ENCODE measurements around the gene KNDC1. TPM values are rescaled to one million over a fixed set of nuclear protein-coding genes. Genes with fewer than 3 reads are reported as not detected.

Gene KNDC1
- total and polyA plus RNA-seq, 12 donors: 1.0 to 93.4 (median 39.0) TPM

- Histone ChIP-seq H3K9me3 (replicated peaks in 1 of 3) (no peaks in the 10 kb centered on the region), H3K4me3 (no peak overlapping the region), H3K4me1 (replicated peaks in 1 of 2) (peaks cover 0 to 22% of the 10 kb centered on the region in 2 donors), H3K36me3 (replicated peaks in 1 of 2) (no peaks in the 10 kb centered on the region), H3K27ac (no peak overlapping the region), H3K27me3 (no peaks in the 10 kb centered on the region)
- no peak for DNase-seq
- intact Hi-C loops (cut with DNase I): no loop called here
- 86 to 89% (median 88%) methylated on average over 12 to 27 of the region's 28 CpGs; no CpG with 5 or more reads in 1 of the 4 donors for WGBS, 4 donors
- no peak for TF ChIP-seq POLR2A (IDR thresholded peaks at IDR 0.05)
- TF ChIP-seq, protein P1, sequence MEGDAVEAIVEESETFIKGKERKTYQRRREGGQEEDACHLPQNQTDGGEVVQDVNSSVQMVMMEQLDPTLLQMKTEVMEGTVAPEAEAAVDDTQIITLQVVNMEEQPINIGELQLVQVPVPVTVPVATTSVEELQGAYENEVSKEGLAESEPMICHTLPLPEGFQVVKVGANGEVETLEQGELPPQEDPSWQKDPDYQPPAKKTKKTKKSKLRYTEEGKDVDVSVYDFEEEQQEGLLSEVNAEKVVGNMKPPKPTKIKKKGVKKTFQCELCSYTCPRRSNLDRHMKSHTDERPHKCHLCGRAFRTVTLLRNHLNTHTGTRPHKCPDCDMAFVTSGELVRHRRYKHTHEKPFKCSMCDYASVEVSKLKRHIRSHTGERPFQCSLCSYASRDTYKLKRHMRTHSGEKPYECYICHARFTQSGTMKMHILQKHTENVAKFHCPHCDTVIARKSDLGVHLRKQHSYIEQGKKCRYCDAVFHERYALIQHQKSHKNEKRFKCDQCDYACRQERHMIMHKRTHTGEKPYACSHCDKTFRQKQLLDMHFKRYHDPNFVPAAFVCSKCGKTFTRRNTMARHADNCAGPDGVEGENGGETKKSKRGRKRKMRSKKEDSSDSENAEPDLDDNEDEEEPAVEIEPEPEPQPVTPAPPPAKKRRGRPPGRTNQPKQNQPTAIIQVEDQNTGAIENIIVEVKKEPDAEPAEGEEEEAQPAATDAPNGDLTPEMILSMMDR (IDR thresholded peaks at IDR 0.05): no peak
These were observed 113.6 kb downstream of the KNDC1 start for GRCh38 chr10:133273534-133274143.

DNA sequence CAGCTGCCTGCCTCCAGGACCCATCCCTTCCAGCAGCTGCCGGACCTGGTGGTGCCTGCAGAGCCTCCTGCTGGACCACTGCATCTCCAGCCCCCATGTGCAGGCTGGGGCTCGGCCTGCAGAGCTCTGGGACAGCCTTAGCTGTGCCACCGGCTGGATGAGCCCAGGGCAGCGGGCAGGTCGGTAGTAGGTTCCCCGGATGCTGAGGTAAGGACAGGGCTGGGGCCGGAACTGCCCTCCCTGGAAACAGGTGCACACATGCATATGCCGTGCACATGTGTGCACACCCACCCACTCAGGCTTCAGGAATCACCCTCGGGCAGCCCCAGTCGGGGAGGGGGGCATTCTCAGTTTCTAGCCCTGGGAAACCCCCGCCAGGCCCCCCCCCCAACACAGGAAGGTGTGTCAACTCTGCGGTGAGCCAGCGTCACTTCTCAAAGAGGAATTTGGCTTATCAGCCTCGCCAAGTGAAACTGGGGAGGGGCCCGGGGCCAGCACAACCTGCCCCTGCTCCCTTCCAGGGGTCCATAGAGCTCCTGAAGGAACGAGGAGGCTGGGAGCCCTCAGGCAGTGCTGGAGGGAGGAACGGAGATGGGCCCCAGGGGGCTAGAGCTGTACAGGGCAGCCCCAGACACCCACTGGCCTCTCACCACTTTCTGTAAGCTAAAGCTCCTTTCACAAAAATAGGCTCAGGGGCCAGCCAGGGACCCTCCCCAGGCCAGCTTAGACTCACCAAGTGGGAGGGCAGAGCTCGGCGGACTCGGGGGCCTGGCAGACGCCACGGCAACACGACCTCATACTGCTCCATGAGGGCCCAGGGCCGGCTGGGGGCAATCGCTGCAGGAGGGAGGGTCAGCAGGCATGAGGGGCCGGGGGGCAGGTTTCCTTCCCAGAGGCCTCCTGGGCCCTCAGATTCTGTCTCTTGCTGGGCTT, 115.0 kb downstream of the KNDC1 start:
- intact Hi-C loops (cut with DNase I): no loop called here
- peaks cover 0 to 26% of the 10 kb centered on the region in 2 donors for H3K4me1 ChIP-seq (replicated peaks in 1 of 2)

GRCh38 chr10:133275684-133276092, 115.7 kb downstream of the KNDC1 start:
- peaks cover 0 to 26% of the 10 kb centered on the region in 2 donors for H3K4me1 ChIP-seq (replicated peaks in 1 of 2)
- TF ChIP-seq, protein P1 (IDR thresholded peaks at IDR 0.05): no peak
- no peak for TF ChIP-seq POLR2A (IDR thresholded peaks at IDR 0.05)
- H3K9me3 ChIP-seq (replicated peaks in 1 of 3): no peaks in the 10 kb centered on the region
- no peak for DNase-seq
- 38 to 60% (median 43%) methylated on average over 2 to 12 of the region's 12 CpGs for WGBS, 4 donors
- H3K27ac ChIP-seq: no peak overlapping the region
- no peaks in the 10 kb centered on the region for H3K27me3 ChIP-seq
- intact Hi-C loops (cut with DNase I): no loop called here
- no peak overlapping the region for H3K4me3 ChIP-seq
- peaks cover 0 to 12% of the 10 kb centered on the region in 2 donors for H3K36me3 ChIP-seq (replicated peaks in 1 of 2)

More for the DNA sequence above, 115.0 kb downstream of the KNDC1 start:
- H3K27ac ChIP-seq: no peak overlapping the region
- H3K27me3 ChIP-seq: no peaks in the 10 kb centered on the region
- DNase-seq: no peak
- H3K9me3 ChIP-seq (replicated peaks in 1 of 3): no peaks in the 10 kb centered on the region
- no peak for TF ChIP-seq POLR2A (IDR thresholded peaks at IDR 0.05)
- TF ChIP-seq, protein P1 (IDR thresholded peaks at IDR 0.05): no peak
- H3K36me3 ChIP-seq (replicated peaks in 1 of 2): peaks cover 0 to 11% of the 10 kb centered on the region in 2 donors
- no peak overlapping the region for H3K4me3 ChIP-seq
- WGBS, 4 donors: 44 to 57% (median 53%) methylated on average over 13 to 26 of the region's 26 CpGs

MicroRNAs within 50 kb of the gene (microRNA counts, 767-probe panel; counts per million panel counts)
- 0 counts per million in 2 donors for microRNA hsa-miR-202-3p

Small RNAs within 50 kb of the gene (microRNA-seq; reads per million reads assigned to microRNA genes)
- 980 to 3,193 (median 1,463) reads per million in 3 donors for gene MIR202

Other genes with a start within 250 kb of the KNDC1 start
- gene CFAP46, start 217.6 kb upstream of the KNDC1 start, total RNA-seq: 1 to 10 TPM in 3 of 9 donors, under 1 TPM in 3, not detected in 3; 0.15 to 2.4 (median 1.0) TPM
- gene CFAP46, start 217.6 kb upstream of the KNDC1 start, polyA plus RNA-seq: 1 to 10 TPM in 2 of 3 donors, under 1 TPM in 1; 0.73 to 5.5 (median 1.1) TPM
- gene ADGRA1, start 72.3 kb upstream of the KNDC1 start, total RNA-seq: 1 to 10 TPM in 3 of 9 donors, under 1 TPM in 4, not detected in 2; 0.06 to 6.8 (median 0.33) TPM
- 1 to 10 TPM; 2.2 to 8.2 (median 4.5) TPM for gene ADGRA1, start 72.3 kb upstream of the KNDC1 start, polyA plus RNA-seq
- under 1 TPM in 1 of 9 donors, not detected in 8; 0.19 TPM for gene UTF1, start 70.0 kb downstream of the KNDC1 start, total RNA-seq
- under 1 TPM in 1 of 3 donors, not detected in 2; 0.24 TPM for gene UTF1, start 70.0 kb downstream of the KNDC1 start, polyA plus RNA-seq
- gene VENTX, start 77.6 kb downstream of the KNDC1 start, total RNA-seq: 1 to 10 TPM in 6 of 9 donors, under 1 TPM in 3; 0.06 to 3.0 (median 1.3) TPM
- 1 to 10 TPM in 2 of 3 donors, under 1 TPM in 1; 0.26 to 4.4 (median 1.7) TPM for gene VENTX, start 77.6 kb downstream of the KNDC1 start, polyA plus RNA-seq
- gene ADAM8, start 116.6 kb downstream of the KNDC1 start, total RNA-seq: 1 to 10 TPM in 8 of 9 donors, under 1 TPM in 1; 0.61 to 5.3 (median 3.4) TPM
- gene ADAM8, start 116.6 kb downstream of the KNDC1 start, polyA plus RNA-seq: 1 to 10 TPM in 2 of 3 donors, under 1 TPM in 1; 0.66 to 7.7 (median 5.2) TPM
- 10 to 100 TPM; 30.9 to 77.8 (median 61.1) TPM for gene TUBGCP2, start 148.7 kb downstream of the KNDC1 start, total RNA-seq
- gene TUBGCP2, start 148.7 kb downstream of the KNDC1 start, polyA plus RNA-seq: 100 to 1,000 TPM in 2 of 3 donors, 10 to 100 TPM in 1; 54.1 to 234 (median 145) TPM
- 10 to 100 TPM; 19.6 to 45.4 (median 38.3) TPM for gene ZNF511, start 148.7 kb downstream of the KNDC1 start, total RNA-seq
- 100 to 1,000 TPM in 2 of 3 donors, 10 to 100 TPM in 1; 20.0 to 146 (median 102) TPM for gene ZNF511, start 148.7 kb downstream of the KNDC1 start, polyA plus RNA-seq
- gene CALY, start 176.7 kb downstream of the KNDC1 start, total RNA-seq: 10 to 100 TPM in 2 of 9 donors, 1 to 10 TPM in 2, under 1 TPM in 1, not detected in 4; 0.55 to 21.5 (median 7.0) TPM
- gene CALY, start 176.7 kb downstream of the KNDC1 start, polyA plus RNA-seq: 10 to 100 TPM in 2 of 3 donors, 1 to 10 TPM in 1; 6.0 to 30.7 (median 18.3) TPM
- under 1 TPM in 1 of 9 donors, not detected in 8; 0.46 TPM for gene PRAP1, start 187.2 kb downstream of the KNDC1 start, total RNA-seq
- gene PRAP1, start 187.2 kb downstream of the KNDC1 start, polyA plus RNA-seq: under 1 TPM in 2 of 3 donors, not detected in 1; 0.44 to 0.88 TPM
- gene FUOM, start 197.8 kb downstream of the KNDC1 start, total RNA-seq: 10 to 100 TPM in 7 of 9 donors, 1 to 10 TPM in 2; 6.2 to 47.9 (median 14.0) TPM
- 10 to 100 TPM in 2 of 3 donors, 1 to 10 TPM in 1; 4.8 to 35.7 (median 22.6) TPM for gene FUOM, start 197.8 kb downstream of the KNDC1 start, polyA plus RNA-seq
- gene ECHS1, start 213.1 kb downstream of the KNDC1 start, total RNA-seq: 100 to 1,000 TPM; 133 to 280 (median 146) TPM
- 100 to 1,000 TPM in 2 of 3 donors, 10 to 100 TPM in 1; 74.4 to 126 (median 126) TPM for gene ECHS1, start 213.1 kb downstream of the KNDC1 start, polyA plus RNA-seq
- gene PAOX, start 219.0 kb downstream of the KNDC1 start, total RNA-seq: 10 to 100 TPM in 3 of 9 donors, 1 to 10 TPM in 6; 2.3 to 34.4 (median 7.1) TPM
- gene PAOX, start 219.0 kb downstream of the KNDC1 start, polyA plus RNA-seq: 10 to 100 TPM in 1 of 3 donors, 1 to 10 TPM in 2; 1.0 to 10.6 (median 5.5) TPM
- gene MTG1, start 233.9 kb downstream of the KNDC1 start, total RNA-seq: 10 to 100 TPM; 24.0 to 68.6 (median 45.7) TPM
- gene MTG1, start 233.9 kb downstream of the KNDC1 start, polyA plus RNA-seq: 100 to 1,000 TPM in 1 of 3 donors, 10 to 100 TPM in 2; 44.1 to 118 (median 88.1) TPM

Data from adrenal gland (tissue), 12 donors.